NCI-H510A (cell line): ENCODE measurements around the gene DUSP9.

Experiments
- DNase-seq: peaks from one replicate; lab custom pipeline; 2025; lab: John Stamatoyannopoulos, UW

DUSP9 gene

DNA sequence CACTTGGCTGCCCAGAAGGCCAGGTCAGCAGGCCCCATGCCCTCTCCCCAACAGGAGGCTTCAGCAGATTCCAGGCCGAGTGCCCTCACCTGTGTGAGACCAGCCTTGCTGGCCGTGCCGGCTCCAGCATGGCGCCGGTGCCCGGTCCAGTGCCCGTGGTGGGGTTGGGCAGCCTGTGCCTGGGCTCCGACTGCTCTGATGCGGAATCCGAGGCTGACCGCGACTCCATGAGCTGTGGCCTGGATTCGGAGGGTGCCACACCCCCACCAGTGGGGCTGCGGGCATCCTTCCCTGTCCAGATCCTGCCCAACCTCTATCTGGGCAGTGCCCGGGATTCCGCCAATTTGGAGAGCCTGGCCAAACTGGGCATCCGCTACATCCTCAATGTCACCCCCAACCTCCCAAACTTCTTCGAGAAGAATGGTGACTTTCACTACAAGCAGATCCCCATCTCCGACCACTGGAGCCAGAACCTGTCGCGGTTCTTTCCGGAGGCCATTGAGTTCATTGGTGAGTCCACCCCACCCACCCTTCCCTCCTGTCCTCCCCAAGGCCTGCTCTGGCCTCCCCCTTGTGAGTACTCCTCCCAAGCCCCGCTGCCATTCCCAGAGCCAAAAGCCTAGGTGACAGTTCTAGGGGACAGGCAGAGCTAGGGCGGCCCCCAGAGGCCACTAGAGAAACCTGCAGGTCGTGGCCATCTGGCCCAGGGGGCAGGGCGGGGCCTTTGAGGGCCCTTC, 2.3 kb downstream of the DUSP9 start:
- DNase-seq: peak; percentile 5

DNA sequence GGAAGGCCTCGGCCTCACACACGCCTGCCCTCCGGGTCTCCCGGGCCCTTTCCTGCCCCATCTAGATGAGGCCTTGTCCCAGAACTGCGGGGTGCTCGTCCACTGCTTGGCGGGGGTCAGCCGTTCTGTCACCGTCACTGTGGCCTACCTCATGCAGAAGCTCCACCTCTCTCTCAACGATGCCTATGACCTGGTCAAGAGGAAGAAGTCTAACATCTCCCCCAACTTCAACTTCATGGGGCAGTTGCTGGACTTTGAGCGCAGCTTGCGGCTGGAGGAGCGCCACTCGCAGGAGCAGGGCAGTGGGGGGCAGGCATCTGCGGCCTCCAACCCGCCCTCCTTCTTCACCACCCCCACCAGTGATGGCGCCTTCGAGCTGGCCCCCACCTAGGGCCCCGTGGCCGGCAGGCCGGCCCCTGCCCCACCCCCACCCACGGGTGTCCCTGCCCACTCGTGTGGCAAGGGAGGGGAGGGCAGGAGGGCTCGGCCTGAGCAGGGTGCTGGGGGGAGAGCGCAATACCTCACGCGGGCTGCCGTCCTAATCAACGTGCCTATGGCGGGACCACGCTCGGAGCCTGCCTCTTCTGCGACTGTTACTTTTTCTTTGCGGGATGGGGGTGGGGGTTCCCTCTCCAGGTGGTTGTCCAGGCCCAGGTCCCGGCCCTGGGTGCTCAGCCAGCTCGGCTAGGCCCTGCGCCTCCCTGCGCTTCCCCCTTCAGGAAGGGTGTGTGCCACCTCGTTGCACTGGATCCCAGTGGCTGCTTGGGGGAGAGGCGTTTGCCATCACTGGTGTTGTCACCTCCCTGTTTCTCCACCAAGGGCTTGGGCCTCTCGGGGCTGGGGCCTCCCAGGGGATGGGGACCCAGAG, 3.1 kb downstream of the DUSP9 start:
- no peak for DNase-seq

DNA sequence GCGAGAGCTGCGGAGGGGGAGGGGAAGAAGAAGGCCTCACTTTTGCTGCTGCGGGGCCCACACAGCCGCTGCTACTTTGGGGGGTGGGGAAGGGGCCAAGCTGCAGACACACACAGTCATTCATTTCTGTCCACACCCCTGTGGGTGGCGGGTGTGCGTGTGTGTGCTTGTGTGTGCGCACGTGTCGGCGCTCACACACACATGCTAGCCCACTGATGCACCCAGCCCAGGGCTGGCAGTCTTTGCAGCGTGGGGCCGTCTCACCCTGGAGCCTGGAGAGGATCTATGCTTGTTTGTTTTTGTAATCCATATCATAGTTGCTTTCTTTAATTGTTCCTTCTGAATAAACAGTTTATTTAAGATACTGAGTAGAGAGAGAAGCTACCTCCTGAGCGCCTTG, 4.0 kb downstream of the DUSP9 start:
- no peak for DNase-seq

DNA sequence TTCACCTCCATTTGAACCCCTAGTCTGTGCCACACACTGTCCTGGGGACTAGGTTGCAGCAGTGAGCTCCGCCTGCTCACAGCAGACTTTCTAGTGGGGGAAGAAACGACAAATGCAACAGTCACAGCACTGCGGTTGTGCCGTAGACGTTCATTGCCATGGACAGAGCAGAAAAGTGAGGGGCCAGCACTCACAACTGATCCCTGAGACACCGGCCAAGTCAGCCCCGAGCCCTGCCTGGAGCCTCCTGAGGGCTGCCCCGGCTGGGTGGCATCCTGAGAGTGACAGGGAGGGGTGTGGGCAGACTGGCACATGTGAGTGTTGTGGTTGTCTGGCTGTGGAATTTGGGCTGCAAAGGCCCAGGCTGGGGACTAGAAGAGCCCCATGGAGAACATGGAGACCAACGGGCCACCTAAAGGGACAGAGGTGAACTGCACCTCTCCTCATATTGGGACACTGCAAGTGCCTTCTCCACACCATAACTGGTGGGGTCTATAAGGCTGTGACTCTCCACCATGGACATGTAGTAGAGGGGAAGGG, 4.6 kb downstream of the DUSP9 start:
- no peak for DNase-seq

DNA sequence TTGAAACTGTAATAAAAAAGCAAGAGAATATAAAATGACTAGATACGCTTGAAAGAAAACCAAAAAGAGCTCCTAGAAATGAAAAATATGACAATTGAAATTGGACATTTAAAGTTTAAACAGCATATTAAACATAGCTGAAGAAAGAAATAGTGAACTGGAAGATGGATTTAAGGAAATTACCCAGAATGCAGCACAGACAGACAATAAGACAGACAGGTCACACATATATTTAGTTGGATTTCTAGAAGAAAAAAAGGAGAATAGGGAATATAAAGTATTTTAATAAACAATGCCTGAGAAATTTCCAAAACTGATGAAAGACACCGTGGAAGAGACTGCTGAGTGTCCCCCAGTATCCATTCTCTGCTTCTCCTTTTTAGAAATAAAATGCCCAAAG, 6.6 kb downstream of the DUSP9 start:
- no peak for DNase-seq

DNA sequence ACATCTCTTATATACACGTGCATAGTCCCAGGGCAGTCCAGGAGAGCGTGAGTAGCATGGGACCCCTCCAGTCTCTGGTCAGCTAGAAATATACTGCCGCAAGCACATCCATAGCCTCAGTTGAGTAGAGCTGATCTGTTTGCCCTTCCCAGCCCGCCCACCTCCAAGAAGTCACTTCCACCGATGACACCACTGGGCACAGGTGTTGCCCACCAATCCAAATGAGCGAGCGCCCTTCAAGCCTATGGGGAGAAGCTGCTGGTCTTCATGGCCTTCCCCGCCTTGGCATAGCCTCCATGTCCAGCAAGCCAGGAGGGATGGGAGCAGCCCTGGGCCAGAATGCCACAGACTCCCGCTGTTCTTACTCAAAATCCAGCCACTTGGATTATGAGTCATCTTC, 10.2 kb downstream of the DUSP9 start:
- no peak for DNase-seq

DNA sequence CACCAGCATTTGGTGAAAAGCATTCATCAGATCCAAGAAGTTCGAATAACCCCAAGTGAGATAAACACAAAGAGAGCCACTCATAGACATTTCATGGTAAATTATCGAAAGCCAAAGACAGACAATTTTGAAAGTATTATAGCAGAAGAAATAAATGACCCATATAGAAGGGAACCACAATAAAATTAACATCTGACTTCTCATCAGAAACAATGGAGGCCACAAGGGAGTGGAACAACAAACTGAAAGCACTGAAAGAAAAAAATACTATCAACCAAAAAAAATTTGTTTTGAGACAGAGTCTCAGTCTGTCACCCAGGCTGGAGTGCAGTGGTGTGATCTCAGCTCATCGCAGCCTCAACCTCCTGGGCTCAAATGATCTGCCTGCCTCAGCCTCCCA, 12.3 kb downstream of the DUSP9 start:
- no peak for DNase-seq

DNA sequence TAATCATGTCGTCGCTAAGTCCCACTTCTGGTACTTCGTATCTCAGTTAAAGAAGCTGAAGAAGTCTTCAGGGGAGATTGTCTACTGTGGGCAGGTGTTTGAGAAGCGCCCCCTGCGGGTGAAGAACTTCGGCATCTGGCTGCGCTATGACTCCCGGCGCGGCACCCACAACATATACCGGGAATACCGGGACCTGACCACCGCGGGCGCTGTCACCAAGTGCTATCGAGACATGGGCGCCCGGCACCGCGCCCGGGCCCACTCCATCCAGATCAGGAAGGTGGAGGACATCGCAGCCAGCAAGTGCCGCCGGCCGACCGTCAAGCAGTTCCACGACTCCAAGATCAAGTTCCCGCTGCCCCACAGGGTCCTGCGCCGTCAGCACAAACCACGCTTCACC, 15.3 kb downstream of the DUSP9 start:
- no peak for DNase-seq

DNA sequence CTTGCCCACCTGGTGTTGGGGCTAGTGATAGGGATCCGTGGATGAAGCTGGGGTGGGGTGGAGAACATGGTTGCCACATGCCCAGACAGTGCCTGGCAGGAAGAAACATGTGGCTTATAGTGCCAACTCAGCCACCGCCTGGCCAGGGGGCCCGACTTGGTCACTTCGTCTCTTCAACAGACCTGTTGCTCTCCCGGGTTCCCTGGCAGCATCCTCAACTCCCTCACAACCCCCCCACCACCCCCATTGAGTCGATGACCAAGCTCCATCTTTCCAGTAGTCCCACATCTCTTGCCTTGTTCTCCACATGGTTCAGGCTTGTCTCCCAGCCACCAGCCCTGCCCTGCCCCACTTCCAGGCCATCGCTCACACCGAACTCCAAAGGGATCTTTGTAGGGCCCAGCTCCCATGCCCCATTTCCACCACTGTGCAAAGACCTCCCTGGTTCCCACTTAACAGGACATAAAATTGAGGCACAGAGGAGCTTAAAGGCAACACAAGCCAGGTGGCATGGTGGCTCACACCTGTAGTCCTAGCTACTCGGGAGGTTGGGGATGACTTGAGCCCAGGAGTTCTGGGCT, 18.8 kb downstream of the DUSP9 start:
- DNase-seq: no peak

DNA sequence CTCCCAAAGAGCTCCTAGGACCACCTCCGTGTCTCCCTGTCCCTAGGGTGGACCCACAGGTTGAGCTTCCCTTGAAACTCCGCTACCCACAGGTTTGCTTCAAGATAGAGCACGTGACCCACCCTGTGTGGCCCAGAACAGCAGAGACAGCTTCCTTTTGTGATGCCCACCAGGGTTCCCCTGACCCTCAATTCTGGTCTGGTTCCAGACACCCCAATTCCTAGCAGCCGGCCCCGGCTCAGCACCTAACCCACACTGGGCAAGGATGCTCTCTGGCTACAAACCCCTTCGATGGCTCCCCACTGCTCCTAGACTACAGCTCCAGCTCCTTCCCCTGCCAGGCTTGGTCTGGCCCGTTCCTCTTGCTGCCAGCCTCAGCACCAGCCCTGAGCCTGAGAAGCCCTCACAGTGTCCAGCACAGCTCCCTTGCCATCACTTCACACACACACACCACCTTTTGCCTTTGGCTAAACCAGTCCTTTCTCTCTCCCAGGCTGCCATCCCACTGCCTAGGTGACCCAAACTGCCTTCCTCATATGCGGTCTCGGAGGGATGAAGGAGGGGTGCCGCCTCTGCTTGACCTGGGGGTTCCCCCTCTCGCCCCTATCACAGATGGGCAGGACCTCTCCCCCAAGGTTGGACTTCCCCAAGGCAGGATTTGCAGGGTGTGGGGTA, 20.4 kb downstream of the DUSP9 start:
- DNase-seq: no peak

DNA sequence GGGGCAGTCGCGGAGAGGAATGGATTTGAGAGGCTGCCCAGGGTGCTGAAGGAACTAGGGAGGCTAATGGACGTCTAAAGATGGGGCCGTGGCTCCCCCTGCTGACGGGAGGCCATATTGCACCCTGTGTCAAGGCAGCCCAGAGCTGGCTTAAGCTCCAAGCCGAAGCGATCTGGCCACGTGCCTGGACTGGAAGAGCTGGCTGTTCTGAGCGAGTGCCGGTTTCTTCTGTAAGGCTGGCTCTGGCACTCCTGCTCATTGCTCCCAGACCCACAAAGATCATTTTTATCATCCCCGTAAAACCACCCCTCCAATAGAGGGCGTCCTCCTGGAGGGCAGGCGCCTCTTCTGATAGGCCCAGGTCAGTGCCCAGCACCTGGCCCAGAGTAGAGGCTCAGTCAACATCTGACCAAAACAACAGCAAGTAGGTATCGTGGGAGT, 21.0 kb downstream of the DUSP9 start:
- no peak for DNase-seq

DNA sequence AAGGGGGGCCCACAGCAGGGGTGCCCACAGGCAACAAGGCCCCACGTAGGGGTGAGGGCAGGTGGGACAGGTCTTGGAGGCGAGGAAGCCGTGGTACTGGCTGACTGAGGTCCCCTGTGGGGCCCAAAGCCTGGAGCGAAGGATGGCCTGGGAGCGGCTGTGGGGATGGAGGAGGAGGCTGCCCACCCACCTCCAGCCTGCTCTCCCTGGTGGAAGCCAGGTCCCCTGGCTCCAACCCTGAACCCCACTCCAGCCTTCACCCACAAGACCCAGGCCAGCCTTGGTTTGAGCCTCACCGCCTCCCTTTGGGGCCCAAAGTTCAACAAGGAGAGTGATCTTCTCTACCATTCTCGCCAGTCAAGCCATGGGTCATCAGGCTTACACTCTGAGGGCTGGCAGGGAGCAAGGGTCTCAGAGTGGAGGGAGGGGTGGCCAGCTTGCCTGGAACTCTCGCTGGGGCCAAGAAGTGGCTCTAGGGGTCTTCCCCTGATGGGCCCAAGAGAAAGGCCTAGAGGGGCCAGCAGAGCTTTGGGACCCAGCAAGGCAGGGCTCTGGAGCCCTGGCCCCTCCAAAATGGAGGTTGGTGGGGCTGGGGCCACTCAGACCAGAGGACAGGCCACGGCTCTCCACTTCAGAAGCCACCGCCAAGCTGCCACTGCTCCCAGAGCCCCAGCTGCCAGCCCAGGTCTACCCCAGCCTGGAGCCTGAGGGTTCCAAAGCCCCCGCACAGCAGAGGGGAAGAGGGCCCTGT, 21.6 kb downstream of the DUSP9 start:
- DNase-seq: no peak

DNA sequence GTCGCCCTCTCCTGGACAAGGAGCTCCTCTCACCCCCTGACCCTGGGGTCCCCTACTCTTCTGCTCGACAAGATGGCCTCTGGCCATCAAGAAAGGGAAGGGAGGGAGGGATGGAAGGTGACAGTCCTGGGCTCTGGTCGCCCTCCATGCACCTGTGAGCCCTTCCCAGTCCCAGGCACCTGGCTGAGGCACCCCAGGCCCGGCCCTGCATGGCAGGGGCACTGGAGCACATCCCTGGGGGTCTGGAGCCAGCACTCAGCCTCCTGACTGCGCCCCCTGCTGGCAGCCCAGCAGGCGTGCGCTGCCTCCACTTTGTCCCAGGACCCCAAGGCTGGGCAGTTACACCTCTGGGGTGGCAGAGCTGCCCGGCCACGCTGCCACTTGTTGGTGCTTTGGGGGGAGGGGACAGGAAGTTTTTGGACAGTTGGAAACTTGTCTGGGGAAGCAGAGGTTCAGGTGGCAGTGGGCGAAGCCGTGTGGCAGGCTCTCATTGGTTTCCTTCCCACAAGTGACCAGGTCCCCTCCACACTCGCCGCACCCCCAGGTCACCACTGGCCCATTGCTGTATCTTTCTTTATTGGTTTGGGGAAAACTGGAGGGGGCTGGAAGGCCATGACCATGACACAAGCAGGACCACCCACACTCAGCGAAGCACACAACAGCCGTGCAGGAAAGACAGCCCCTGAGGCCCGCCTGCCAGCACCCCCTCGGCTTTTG, 22.3 kb downstream of the DUSP9 start:
- DNase-seq: no peak

DNA sequence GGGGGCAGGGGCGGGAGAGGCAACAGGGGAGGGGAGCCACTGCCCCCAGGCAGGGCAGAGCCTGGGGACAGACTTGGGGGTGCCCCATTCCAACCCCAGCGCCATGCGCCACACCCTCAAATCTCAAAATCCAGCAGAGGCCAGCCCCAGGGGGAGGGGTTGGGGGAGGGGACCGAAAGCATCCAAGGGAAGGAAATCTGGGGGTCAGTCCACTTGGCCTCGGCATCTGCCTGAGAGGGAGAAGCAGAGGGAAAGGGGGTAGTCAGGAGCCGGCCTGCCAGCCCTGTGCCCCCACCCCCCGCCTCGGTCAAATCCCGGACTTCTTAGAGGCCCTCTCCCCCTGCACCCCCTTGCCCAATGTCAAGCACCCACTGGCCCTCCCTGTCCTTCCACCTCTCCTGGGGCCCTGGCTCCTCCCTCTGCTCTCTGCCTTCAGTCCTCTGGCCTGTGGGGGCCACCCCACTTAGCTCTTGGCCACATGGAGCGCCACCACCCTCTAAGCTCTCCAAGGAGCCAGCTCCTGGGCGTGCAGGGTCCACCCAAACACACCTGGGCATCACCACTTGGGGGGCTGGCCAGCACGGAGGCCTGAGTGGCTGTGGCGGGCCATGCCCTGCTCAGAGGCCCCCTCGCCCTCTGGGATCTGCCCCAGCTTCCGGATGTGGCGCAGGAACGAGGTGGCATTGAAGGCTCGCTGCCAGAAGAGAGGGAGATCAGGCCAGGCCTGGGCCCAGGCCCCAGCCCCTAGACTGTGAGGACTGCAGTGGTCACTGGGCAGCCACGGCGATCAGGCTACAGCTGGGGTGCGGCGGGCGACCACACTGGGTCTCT, 23.1 kb downstream of the DUSP9 start:
- DNase-seq: no peak

DNA sequence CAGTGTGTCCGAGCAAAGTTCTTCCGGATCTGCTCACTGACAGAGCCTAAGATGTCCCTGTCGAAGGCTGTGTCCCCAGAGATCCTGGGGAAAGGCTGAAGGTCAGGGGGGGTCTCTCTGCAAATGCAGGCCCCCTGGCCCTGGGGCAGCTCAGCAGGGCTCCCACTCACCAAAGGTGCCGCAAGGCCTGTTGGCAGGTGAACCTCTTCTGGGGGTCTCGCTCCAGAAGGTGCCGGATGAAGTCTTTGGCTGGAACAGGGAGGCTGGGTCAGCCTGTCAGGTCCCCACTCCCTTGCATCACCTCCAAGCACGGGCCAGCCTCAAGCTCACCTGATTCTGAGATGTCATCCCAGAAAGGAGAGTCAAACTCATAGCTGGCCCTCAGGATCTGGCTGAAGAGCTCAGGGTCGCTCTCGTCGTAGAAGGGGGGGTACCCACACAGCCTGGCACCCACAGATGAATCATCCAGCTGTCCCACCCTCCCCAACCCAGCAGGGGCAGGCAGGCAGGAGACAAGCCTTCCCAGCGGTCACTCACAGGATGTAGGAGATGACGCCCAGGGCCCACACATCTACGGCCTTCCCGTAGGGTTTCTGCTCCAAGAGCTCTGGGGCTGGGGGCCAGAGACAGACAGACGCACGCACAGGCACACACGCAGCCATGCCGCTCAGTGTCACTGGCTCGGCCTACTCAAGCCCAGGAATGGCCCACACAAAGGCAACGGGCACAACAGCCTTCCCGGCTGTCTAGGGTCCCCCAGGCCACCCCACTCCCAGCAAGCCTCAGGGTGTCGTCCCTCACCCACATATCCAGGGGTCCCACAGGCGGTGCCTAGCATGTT, 24.0 kb downstream of the DUSP9 start:
- no peak for DNase-seq

DNA sequence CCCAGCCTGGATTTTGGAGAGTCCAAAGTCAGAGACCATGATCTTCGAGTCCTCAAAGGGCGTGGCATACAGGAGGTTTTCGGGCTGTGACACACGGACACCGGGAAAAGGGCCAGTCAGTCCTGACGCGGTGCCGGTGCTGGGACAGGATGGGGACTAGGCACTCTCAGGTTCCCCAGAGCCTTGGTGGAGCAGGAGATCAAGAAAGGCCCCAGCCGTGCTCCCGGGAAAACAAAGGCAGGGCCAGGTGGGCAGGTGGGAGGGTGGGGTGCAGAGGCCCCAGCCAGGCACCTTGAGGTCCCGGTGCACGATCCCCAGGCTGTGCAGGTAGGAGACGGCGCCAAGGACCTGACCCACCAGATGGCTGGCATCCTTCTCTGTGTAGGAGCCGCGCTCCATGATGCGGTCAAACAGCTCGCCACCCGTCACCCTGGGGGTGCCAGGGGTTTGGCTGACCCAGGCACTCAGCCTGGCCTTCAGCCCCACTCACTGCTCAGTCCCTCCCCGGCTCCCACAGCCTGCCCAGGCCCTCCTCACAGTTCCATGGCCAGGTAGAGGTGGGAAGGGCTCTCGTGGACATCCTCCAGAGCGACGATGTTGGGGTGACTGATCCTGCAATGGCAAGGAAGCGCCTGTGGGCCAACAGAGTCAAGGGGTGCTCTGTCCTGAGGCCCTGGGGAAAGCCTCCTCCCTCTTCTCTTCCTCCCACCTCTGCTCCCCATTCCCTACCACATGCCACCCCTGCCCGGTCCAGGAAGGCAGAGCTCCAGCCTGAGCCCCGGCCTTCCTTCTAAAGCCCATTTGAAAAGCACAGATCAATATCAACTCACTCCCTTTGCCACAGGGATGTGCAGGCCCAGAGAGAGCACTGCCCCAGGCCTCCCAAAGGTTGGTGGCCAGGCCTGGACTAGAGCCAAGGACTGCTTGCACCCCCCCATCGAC, 24.9 kb downstream of the DUSP9 start:
- no peak for DNase-seq

DNA sequence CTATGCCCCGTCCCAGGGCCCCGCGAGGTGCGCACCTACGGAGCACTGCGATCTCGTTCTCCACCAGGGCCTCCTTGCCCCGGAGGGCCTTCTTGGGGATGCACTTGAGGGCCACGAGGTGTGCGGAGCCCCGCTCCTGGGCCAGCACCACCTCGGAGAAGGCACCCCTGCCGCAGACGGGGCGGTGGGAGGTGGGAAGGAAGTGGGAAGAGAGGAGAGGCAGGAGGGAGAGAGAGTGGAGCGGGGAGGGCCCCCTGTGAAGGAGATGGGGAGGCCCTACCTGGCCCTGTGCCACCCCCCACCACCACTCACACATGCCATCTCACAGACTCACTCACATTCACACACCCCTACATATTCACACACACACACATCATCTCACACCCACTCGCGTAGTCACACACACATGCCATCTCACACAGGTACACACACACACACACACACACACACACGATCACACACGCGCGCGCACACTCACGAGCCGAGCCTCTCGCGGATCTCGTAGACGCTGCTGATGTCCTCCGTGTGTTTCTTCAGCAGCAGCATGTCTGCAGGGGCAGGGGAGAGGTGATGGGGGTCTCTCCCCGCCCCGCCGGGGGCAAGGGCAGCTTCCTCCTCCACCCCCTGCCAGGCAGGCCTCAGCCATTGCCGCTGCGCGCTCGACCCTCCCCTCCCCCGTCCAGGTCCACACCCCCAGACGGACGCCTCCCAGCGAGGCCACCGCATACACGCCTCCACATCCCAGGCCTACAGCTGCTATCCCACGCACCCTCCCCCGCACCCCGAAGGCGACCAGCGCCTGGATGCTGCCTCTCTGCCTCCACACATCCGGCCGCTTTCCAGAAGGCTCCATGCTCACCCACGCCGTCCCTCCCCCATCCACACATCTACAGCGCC, 25.8 kb downstream of the DUSP9 start:
- no peak for DNase-seq
